Measurements from ENCODE around the gene PGM2.

GRCh38 chr4:37910091-37910486 lies 83.6 kb downstream of the PGM2 start:
- TF ChIP-seq CTCF (conservative IDR thresholded peaks at IDR 0.05; ENCODE audit: low read depth, low read length) (no peak), EZH2 (IDR thresholded peaks at IDR 0.05; ENCODE audit: low read length, unreplicated experiment) (no peak)
